Measurements from ENCODE around the gene ZBTB5. TPM values are rescaled to one million over a fixed set of nuclear protein-coding genes. Genes with fewer than 3 reads are reported as not detected.

The ZBTB5 gene
- total and polyA plus RNA-seq, 4 donors, result 3.2 to 21.9 (median 8.3) TPM

- H3K27ac ChIP-seq (ENCODE audit: low read depth in 1 of 2, low read length in 1 of 2), result no peak overlapping the region
- no peak for TF ChIP-seq CTCF (IDR thresholded peaks at IDR 0.05; ENCODE audit: control extremely low read depth, extremely low read depth)
- H3K36me3 ChIP-seq (ENCODE audit: control insufficient read depth in 4 of 4, insufficient read depth in 4 of 4, low read length in 4 of 4), result peaks cover 0 to 29% (median 22%) of the 10 kb centered on the region in 4 donors
- H3K9me3 ChIP-seq (ENCODE audit: control insufficient read depth in 4 of 4, insufficient read depth in 3 of 4, low read length in 3 of 4), result no peaks in the 10 kb centered on the region
- WGBS, 2 donors, result 90 to 98% methylated on average over 6 of the region's 6 CpGs
- H3K4me3 ChIP-seq, result no peak overlapping the region
- ATAC-seq (ENCODE audit: insufficient read depth, low FRiP score) (no peak), DNase-seq (no peak)
- no peaks in the 10 kb centered on the region for H3K4me1 ChIP-seq (ENCODE audit: control insufficient read depth in 5 of 5, insufficient read depth in 5 of 5, low read length in 5 of 5)
- no peak overlapping the region for H3K9ac ChIP-seq (ENCODE audit: insufficient read depth in 1 of 2, low read length in 2 of 2)
- no peaks in the 10 kb centered on the region for H3K27me3 ChIP-seq (ENCODE audit: control insufficient read depth in 3 of 3, insufficient read depth in 3 of 3, low read length in 2 of 3)
Observed at GRCh38 chr9:37445832-37446231, 19.4 kb downstream of the ZBTB5 start.

- TF ChIP-seq CTCF (IDR thresholded peaks at IDR 0.05; ENCODE audit: control extremely low read depth, extremely low read depth), result no peak
- H3K9me3 ChIP-seq (ENCODE audit: control insufficient read depth in 4 of 4, insufficient read depth in 3 of 4, low read length in 3 of 4), result no peaks in the 10 kb centered on the region
- H3K27me3 ChIP-seq (ENCODE audit: control insufficient read depth in 3 of 3, insufficient read depth in 3 of 3, low read length in 2 of 3), result no peaks in the 10 kb centered on the region
- peaks cover 4 to 33% (median 26%) of the 10 kb centered on the region in 4 donors for H3K36me3 ChIP-seq (ENCODE audit: control insufficient read depth in 4 of 4, insufficient read depth in 4 of 4, low read length in 4 of 4)
- WGBS, 2 donors, result 50 to 64% methylated on average over 2 of the region's 2 CpGs
- DNase-seq, result no peak
- no peak overlapping the region for H3K4me3 ChIP-seq
- ATAC-seq (ENCODE audit: insufficient read depth, low FRiP score), result no peak
- no peak overlapping the region for H3K27ac ChIP-seq (ENCODE audit: low read depth in 1 of 2, low read length in 1 of 2)
- H3K4me1 ChIP-seq (ENCODE audit: control insufficient read depth in 5 of 5, insufficient read depth in 5 of 5, low read length in 5 of 5), result no peaks in the 10 kb centered on the region
- no peak overlapping the region for H3K9ac ChIP-seq (ENCODE audit: insufficient read depth in 1 of 2, low read length in 2 of 2)
Observed at GRCh38 chr9:37444890-37445289, 20.4 kb downstream of the ZBTB5 start.

- TF ChIP-seq CTCF (IDR thresholded peaks at IDR 0.05; ENCODE audit: control extremely low read depth, extremely low read depth), result no peak
- no peak overlapping the region for H3K27ac ChIP-seq (ENCODE audit: low read depth in 1 of 2, low read length in 1 of 2)
- no peak for ATAC-seq (ENCODE audit: insufficient read depth, low FRiP score)
- H3K9ac ChIP-seq (ENCODE audit: insufficient read depth in 1 of 2, low read length in 2 of 2), result no peak overlapping the region
- H3K9me3 ChIP-seq (ENCODE audit: control insufficient read depth in 4 of 4, insufficient read depth in 3 of 4, low read length in 3 of 4), result no peaks in the 10 kb centered on the region
- H3K27me3 ChIP-seq (ENCODE audit: control insufficient read depth in 3 of 3, insufficient read depth in 3 of 3, low read length in 2 of 3), result no peaks in the 10 kb centered on the region
- H3K4me3 ChIP-seq, result no peak overlapping the region
- no peak for DNase-seq
- H3K4me1 ChIP-seq (ENCODE audit: control insufficient read depth in 5 of 5, insufficient read depth in 5 of 5, low read length in 5 of 5), result peaks cover 0 to 1% (median 0%) of the 10 kb centered on the region in 5 donors
- WGBS, 2 donors, result 98% methylated on average over 5 of the region's 5 CpGs
- H3K36me3 ChIP-seq (ENCODE audit: control insufficient read depth in 4 of 4, insufficient read depth in 4 of 4, low read length in 4 of 4), result peaks cover 12 to 33% (median 29%) of the 10 kb centered on the region in 4 donors
Observed at GRCh38 chr9:37443566-37443965, 21.7 kb downstream of the ZBTB5 start.

- peaks cover 0 to 1% (median 0%) of the 10 kb centered on the region in 5 donors for H3K4me1 ChIP-seq (ENCODE audit: control insufficient read depth in 5 of 5, insufficient read depth in 5 of 5, low read length in 5 of 5)
- no peak for ATAC-seq (ENCODE audit: insufficient read depth, low FRiP score)
- no peak overlapping the region for H3K9ac ChIP-seq (ENCODE audit: insufficient read depth in 1 of 2, low read length in 2 of 2)
- no peaks in the 10 kb centered on the region for H3K27me3 ChIP-seq (ENCODE audit: control insufficient read depth in 3 of 3, insufficient read depth in 3 of 3, low read length in 2 of 3)
- TF ChIP-seq CTCF (IDR thresholded peaks at IDR 0.05; ENCODE audit: control extremely low read depth, extremely low read depth), result no peak
- H3K4me3 ChIP-seq, result no peak overlapping the region
- no peak overlapping the region for H3K27ac ChIP-seq (ENCODE audit: low read depth in 1 of 2, low read length in 1 of 2)
- 94% methylated on average over 2 of the region's 2 CpGs for WGBS, 2 donors
- no peaks in the 10 kb centered on the region for H3K9me3 ChIP-seq (ENCODE audit: control insufficient read depth in 4 of 4, insufficient read depth in 3 of 4, low read length in 3 of 4)
- DNase-seq, result no peak
- H3K36me3 ChIP-seq (ENCODE audit: control insufficient read depth in 4 of 4, insufficient read depth in 4 of 4, low read length in 4 of 4), result peaks cover 15 to 42% (median 34%) of the 10 kb centered on the region in 4 donors
Observed at GRCh38 chr9:37442556-37442955, 22.7 kb downstream of the ZBTB5 start.

Measured in lung (tissue), 12 donors.